Endothelial cell of umbilical vein (primary cell): Measurements from ENCODE around the gene HMCN1.

ENCODE experiments used
- CTCF ChIP-seq, 2 donors: IDR thresholded peaks; 1 replicate in 1 of 2; 2 replicates in 1 of 2; pipeline ENCODE4 v1.5.1; 2011; ENCODE audit warnings: low read length in 2 of 2, mild to moderate bottlenecking in 2 of 2, moderate library complexity in 2 of 2, control low read depth in 1 of 2, inconsistent platforms in 1 of 2, low read depth in 1 of 2; ENCODE audit not compliant: insufficient read depth in 1 of 2; ENCODE audit errors: extremely low read depth in 1 of 2
- POLR2AphosphoS5 ChIP-seq: IDR thresholded peaks from 2 replicates; pipeline ENCODE4 v1.6.1; 2012; ENCODE audit warnings: low read depth, mild to moderate bottlenecking, control low read depth, low read length, moderate library complexity; ENCODE audit not compliant: insufficient read depth

- no peak for TF ChIP-seq CTCF (IDR thresholded peaks at IDR 0.05; ENCODE audit: extremely low read depth in 1 of 2, insufficient read depth in 1 of 2, low read depth in 1 of 2, low read length in 2 of 2)
- TF ChIP-seq POLR2AphosphoS5: no peak
These were observed 454.5 kb downstream of the HMCN1 start for GRCh38 chr1:186188736-186189135.
